HCT116 (cell line): ENCODE data around the gene NASP. TPM values are rescaled to one million over a fixed set of nuclear protein-coding genes. Genes with fewer than 3 reads are reported as not detected.

Experiments used
- ATAC-seq: fragments of 200-7000 bp; cut with Tn5 transposase; 2 replicates; pipeline ENCODE4 v1.9.1; 2020; ENCODE audit warnings: mild to moderate bottlenecking, moderate library complexity
- BruUV-seq: library from RNA; stranded (reverse); fragments of 400-500 nt; replicated peaks from 2 replicates; lab custom pipeline; 2021; lab: Mats Ljungman, UMichigan
- CTCF ChIA-PET: fragments of 300-600 bp; sonication (Branson Sonifier 250); formaldehyde crosslinking; loops from one replicate; lab custom pipeline; 2021; ENCODE audit warnings: antibody characterized with exemption; lab: Charles Lee
- POLR2A ChIA-PET: fragments of 300-600, 350-600 bp; sonication (Branson Sonifier 250); formaldehyde crosslinking; loops from one replicate; lab custom pipeline; 2021; ENCODE audit warnings: antibody characterized with exemption; lab: Charles Lee
- RAD21 ChIA-PET, 2 experiments: fragments of 300-600 bp; sonication (Branson Sonifier 250); formaldehyde crosslinking; loops; one replicate each; lab custom pipeline; 2023; ENCODE audit warnings: low total read pairs in 2 of 2; ENCODE audit not compliant: uncharacterized antibody in 2 of 2, unreplicated experiment in 2 of 2, low non-redundant PET in 1 of 2; lab: Charles Lee
- DNase-seq: peaks from one replicate; pipeline ENCODE4 v3.0.0-alpha.2; 2010; ENCODE audit warnings: low read depth, low spot score
- H2AFZ ChIP-seq: fragments of 200-600 bp; shearing (Covaris generic), sonication (generic); 2 replicates; pipeline ENCODE4 v1.6.1; 2017; ENCODE audit warnings: low read depth, mixed run types, mixed read lengths, antibody characterized with exemption, low read length; ENCODE audit not compliant: poor library complexity, severe bottlenecking
- H3K27ac ChIP-seq: 2 replicates; pipeline ENCODE4 v1.5.1; 2012; ENCODE audit warnings: low read depth, low read length
- H3K27me3 ChIP-seq: fragments of 200-600 bp; sonication (generic); 2 replicates; pipeline ENCODE4 v1.6.1; 2016; ENCODE audit warnings: mixed run types, low read length, mixed read lengths; ENCODE audit not compliant: insufficient read depth
- H3K36me3 ChIP-seq, 2 experiments: fragments of 200-500 bp in 1 of 2; fragments of 200-600 bp in 1 of 2; sonication (Bioruptor generic) in 1 of 2; sonication (generic) in 1 of 2; 2 replicates each; pipeline versions ENCODE4 v1.5.1 to v1.6.1; 2014 to 2016; ENCODE audit warnings: low read length in 2 of 2, inconsistent platforms in 1 of 2, mixed read lengths in 1 of 2, mixed run types in 1 of 2; ENCODE audit not compliant: insufficient read depth in 2 of 2, control insufficient read depth in 1 of 2
- H3K4me1 ChIP-seq, 2 experiments: fragments of 200-600 bp in 1 of 2; sonication (generic) in 1 of 2; 2 replicates each; pipeline versions ENCODE4 v1.5.1 to v1.6.1; 2012 to 2017; ENCODE audit warnings: low read length in 2 of 2, inconsistent platforms in 1 of 2, mild to moderate bottlenecking in 1 of 2, mixed read lengths in 1 of 2, mixed run types in 1 of 2, moderate library complexity in 1 of 2; ENCODE audit not compliant: insufficient read depth in 2 of 2, control insufficient read depth in 1 of 2
- H3K4me2 ChIP-seq: fragments of 200-600 bp; sonication (generic); 2 replicates; pipeline ENCODE4 v1.6.1; 2017; ENCODE audit warnings: mixed run types, low read length, mixed read lengths
- H3K4me3 ChIP-seq, 2 experiments: fragments of 200-600 bp in 1 of 2; sonication (generic) in 1 of 2; replicated peaks in 1 of 2; 2 replicates each; pipeline ENCODE4 v1.5.1; 2011 to 2016; ENCODE audit warnings: low read length in 2 of 2, control low read depth in 1 of 2, low read depth in 1 of 2, mild to moderate bottlenecking in 1 of 2, mixed read lengths in 1 of 2, mixed run types in 1 of 2
- H3K79me2 ChIP-seq: fragments of 200-600 bp; sonication (generic); 2 replicates; pipeline ENCODE4 v1.6.1; 2017; ENCODE audit warnings: mild to moderate bottlenecking, mixed run types, low read length, moderate library complexity, mixed read lengths; ENCODE audit not compliant: insufficient read depth
- H3K9ac ChIP-seq: fragments of 200-600 bp; sonication (generic); 2 replicates; pipeline ENCODE4 v1.6.1; 2016; ENCODE audit warnings: low read length, mixed read lengths
- H3K9me2 ChIP-seq: fragments of 200-600 bp; sonication (generic), shearing (Covaris generic); 2 replicates; pipeline ENCODE4 v1.6.1; 2017; ENCODE audit warnings: mixed run types, mild to moderate bottlenecking, moderate library complexity; ENCODE audit not compliant: insufficient read depth
- H3K9me3 ChIP-seq, 2 experiments: fragments of 200-500 bp in 1 of 2; fragments of 200-600 bp in 1 of 2; sonication (Bioruptor generic) in 1 of 2; sonication (generic) in 1 of 2; 2 replicates each; pipeline ENCODE4 v1.6.1; 2014 to 2017; ENCODE audit warnings: low read length in 2 of 2, mixed read lengths in 2 of 2, inconsistent platforms in 1 of 2, low read depth in 1 of 2, mild to moderate bottlenecking in 1 of 2, mixed run types in 1 of 2, moderate library complexity in 1 of 2; ENCODE audit not compliant: control insufficient read depth in 1 of 2, insufficient read depth in 1 of 2
- H4K20me1 ChIP-seq: fragments of 200-600 bp; sonication (generic), shearing (Covaris generic); 2 replicates; pipeline ENCODE4 v1.6.1; 2017; ENCODE audit warnings: mixed run types, mild to moderate bottlenecking, moderate library complexity; ENCODE audit not compliant: insufficient read depth
- CEBPB ChIP-seq: IDR thresholded peaks from 2 replicates; pipeline ENCODE4 v1.6.1; 2012; ENCODE audit warnings: low read depth
- ELF1 ChIP-seq: IDR thresholded peaks from 2 replicates; pipeline ENCODE4 v1.6.1; 2012; ENCODE audit warnings: low read depth, borderline replicate concordance
- EZH2phosphoT487 ChIP-seq: fragments of 200-600 bp; IDR thresholded peaks from 2 replicates; pipeline ENCODE4 v1.6.1; 2018; ENCODE audit warnings: antibody characterized with exemption, borderline replicate concordance
- FOSL1 ChIP-seq: IDR thresholded peaks from 2 replicates; pipeline ENCODE4 v1.6.1; 2012; ENCODE audit warnings: low read depth
- REST ChIP-seq: IDR thresholded peaks from 2 replicates; pipeline ENCODE4 v1.6.1; 2012; ENCODE audit warnings: low read depth
- SRF ChIP-seq: IDR thresholded peaks from 2 replicates; pipeline ENCODE4 v1.6.1; 2012; ENCODE audit warnings: low read depth
- TCF7L2 ChIP-seq: IDR thresholded peaks from 2 replicates; pipeline ENCODE4 v1.7.0; 2011; ENCODE audit warnings: borderline replicate concordance, inconsistent platforms; ENCODE audit not compliant: insufficient read depth, insufficient read length; ENCODE audit errors: extremely low read depth
- ZBTB33 ChIP-seq: IDR thresholded peaks from 2 replicates; pipeline ENCODE4 v1.6.1; 2011; ENCODE audit warnings: mild to moderate bottlenecking, low read length, moderate library complexity; ENCODE audit not compliant: insufficient replicate concordance; ENCODE audit errors: extremely low read depth
- intact Hi-C: fragments of 100-400 bp; cut with micrococcal nuclease; formaldehyde crosslinking; loops from 2 replicates; pipeline ENCODE4 v1.10.0; 2022
- total RNA-seq: library from RNA; stranded (reverse); gene quantifications from one replicate; pipeline ENCODE4 v1.2.1, GENCODE V29; 2021; ENCODE audit not compliant: unreplicated experiment

Gene NASP
- total RNA-seq, 1 experiment from 2014 or later, result 185 TPM

- H3K9ac ChIP-seq, result no peak overlapping the region
- DNase-seq, result no peak
- no peaks in the 10 kb centered on the region for H3K36me3 ChIP-seq
- H3K9me2 ChIP-seq, result no peaks in the 10 kb centered on the region
- no peaks in the 10 kb centered on the region for H3K79me2 ChIP-seq
- H4K20me1 ChIP-seq, result no peaks in the 10 kb centered on the region
- H3K9me3 ChIP-seq, result no peaks in the 10 kb centered on the region
- TF ChIP-seq EZH2phosphoT487 (no peak), SRF (no peak), FOSL1 (no peak), ELF1 (no peak), REST (no peak), TCF7L2 (no peak), CEBPB (no peak), ZBTB33 (no peak)
- no TSS peak for BruUV-seq
- ChIA-PET POLR2A (interaction anchor here (1.6 to 2.4 kb wide), 2 partner anchors 12 to 15 kb away, joined by 7 to 8 read pairs; partner anchors contain the start of gene PRDX1), RAD21 (no interaction called here), CTCF (no interaction called here)
- H3K4me3 ChIP-seq, result no peak overlapping the region
- no peak overlapping the region for H3K4me2 ChIP-seq
- H3K27me3 ChIP-seq, result no peaks in the 10 kb centered on the region
- H3K4me1 ChIP-seq, result no peaks in the 10 kb centered on the region
- intact Hi-C loops, result no loop called here
- no peak overlapping the region for H3K27ac ChIP-seq
- H2AFZ ChIP-seq, result no peak overlapping the region
- ATAC-seq, result no peak
Measured at GRCh38 chr1:45536886-45537285, 47.0 kb upstream of the NASP start.
